Measurements from ENCODE around the gene VPS25.

VPS25 gene

DNA sequence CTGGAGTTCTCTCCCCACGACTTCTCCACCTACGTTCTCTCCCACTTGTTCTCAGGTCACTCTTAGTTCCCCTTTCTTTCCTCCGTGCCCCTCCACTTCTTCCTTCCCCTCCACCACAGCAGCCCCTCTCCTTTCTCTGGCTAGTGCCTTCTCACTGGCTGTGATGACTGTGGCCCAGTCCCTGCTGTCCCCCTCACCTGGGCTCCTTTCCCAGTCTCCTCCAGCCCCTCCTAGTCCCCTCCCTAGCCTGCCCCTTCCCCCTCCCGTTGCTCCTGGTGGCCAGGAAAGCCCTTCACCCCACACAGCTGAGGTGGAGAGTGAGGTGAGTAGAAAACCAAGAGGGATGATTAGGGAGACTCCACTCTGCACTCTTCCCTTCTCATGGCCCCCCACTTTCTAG, 21.8 kb downstream of the VPS25 start:
- DNase-seq (ENCODE audit: low read depth in 1 of 2, low spot score in 1 of 2), result no peak

DNA sequence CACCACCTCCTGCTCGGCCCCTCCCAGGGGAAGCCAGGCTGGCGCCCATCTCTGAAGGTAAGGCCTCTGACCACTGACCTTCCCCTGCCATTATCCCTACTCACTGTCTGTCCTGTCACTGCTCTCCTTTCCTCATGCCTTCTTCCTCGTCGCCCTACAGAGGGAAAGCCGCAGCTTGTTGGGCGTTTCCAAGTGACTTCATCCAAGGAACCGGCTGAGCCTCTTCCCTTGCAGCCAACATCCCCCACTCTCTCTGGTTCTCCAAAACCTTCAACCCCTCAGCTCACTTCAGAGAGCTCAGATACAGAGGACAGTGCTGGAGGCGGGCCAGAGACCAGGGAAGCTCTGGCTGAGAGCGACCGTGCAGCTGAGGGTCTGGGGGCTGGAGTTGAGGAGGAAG, 22.2 kb downstream of the VPS25 start:
- no peak for DNase-seq (ENCODE audit: low read depth in 1 of 2, low spot score in 1 of 2)

DNA sequence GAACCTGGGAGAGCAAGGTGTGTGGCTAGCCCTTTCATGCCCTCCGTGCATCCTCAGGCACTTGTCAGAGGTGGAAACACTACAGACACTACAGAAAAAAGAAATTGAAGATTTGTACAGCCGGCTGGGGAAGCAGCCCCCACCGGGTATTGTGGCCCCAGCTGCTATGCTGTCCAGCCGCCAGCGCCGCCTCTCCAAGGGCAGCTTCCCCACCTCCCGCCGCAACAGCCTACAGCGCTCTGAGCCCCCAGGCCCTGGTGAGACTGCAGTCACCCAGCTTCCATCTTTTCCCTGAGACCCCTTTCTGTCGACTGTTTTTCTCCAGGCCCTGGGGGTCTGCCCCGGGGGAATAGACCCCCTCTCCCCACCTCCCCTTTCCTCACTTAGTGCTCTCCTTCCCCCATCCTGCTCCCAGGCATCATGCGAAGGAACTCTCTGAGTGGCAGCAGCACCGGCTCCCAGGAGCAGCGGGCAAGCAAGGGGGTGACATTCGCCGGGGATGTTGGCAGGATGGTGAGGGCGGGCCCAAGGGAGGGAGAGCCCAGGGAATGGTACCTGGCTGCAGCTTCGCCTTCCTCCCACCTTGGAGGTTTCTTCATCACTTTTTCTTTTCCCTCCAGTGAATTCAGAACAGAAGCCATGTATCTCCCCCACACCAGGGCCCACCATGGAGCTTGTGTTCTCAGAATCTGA, 23.0 kb downstream of the VPS25 start:
- no peak for DNase-seq (ENCODE audit: low read depth in 1 of 2, low spot score in 1 of 2)

DNA sequence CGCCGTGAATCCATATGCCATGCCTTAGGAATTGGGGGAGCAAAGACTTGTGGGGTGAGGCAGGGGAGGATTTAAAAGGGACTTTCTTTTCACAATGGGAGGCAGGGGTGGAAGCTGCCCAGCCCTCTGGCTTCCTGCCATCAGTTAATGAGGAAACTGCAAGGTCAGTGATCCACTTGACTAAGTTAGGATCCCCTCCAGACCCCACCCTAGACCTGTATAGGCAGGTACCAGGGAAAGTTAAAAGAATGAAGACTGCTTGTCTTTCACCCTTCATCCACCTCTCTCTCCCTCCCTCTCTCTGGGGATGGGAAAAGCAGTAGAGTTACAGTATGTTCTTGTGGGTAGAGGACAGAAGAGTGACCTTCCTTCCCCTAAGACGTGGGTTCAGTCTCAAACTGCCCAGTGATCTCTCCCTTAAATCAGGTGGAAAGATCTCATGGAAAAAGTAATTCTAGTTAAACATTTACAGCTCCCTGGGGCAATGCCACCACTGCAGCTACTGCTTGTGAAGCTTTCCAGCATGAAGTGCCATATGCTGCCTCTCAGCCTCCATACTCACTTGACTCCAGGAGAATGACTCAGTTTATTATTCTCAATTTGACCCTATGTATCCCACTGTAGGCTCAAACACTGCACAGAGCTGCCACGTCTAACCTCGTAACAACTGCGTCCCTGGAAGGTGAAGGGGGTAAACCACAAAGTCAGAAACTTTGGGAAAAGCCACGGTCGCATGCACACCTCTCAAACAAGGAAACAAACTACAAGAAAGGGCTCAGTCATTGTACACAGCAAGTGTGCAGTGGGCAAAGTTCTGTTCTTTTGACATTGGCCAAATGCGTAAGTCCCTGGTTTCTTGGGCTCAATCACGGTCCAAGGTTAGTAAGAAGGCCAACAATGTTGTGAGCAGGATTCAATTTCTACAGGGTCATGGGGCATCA, 24.1 kb downstream of the VPS25 start:
- DNase-seq (ENCODE audit: low read depth in 1 of 2, low spot score in 1 of 2), result no peak

DNA sequence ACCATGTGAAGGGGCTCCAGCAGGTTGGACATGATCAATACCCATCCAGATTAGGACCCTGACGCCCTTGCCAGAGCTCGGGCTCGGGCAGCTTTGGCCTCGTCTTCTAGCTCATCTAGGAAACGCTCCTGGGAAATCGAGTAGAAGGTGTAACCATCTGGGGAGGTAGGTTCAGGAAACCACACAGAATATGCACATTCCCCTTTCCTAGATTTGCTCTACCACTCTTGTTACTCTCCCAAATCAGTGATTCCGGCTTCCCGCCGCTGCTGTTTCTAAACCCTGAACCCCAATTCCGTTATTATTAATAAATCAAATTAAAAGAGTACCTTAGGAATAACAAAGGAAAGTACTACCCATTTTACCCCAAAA, 24.7 kb downstream of the VPS25 start:
- no peak for DNase-seq (ENCODE audit: low read depth in 1 of 2, low spot score in 1 of 2)

DNA sequence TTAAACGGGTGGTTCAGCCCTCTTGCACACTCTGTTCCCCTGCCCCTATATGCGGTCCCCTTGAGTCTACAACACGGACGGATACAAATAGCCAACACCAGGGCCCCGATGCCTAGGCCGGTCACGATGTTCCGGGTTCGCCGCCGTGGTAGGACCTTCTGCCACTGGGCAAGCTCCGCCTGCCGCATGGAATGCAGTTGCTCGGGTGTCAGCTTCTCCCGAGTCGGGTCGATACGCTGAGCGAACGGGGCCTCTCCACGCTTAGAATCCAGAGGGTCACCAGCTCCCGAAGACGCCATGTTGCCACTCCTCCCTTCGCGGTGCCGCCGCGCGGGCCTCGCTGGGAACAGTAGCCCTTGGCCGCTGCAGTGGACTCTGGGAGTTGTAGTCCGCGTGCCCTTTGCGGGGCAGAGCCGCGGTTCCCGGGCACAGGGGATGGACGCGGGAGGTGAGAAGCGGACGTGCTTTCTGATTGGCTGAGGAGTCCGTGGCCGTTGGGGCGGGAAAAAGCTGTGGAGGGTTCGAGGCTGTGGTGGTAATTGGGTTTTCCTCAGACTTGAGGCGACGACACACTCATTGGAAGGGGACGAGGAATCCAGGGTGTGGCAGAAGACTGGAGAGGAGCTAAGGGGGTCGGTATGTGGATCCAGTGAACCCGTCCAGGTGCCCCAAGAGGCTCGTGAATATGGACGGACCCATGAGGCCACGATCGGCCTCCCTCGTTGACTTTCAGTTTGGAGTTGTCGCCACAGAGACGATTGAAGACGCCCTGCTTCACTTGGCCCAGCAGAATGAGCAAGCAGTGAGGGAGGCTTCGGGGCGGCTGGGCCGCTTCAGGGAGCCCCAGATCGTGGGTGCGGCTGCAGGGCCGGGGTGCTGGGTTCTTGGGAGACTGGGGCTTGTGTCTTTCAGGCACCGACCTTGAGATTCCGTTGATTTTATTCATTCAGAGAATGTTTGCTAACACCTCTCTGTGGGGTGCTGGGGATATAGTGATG, 25.4 kb downstream of the VPS25 start, which contains the start of the genes CNTD1 and COA3:
TSS of gene CNTD1 (plus strand) at position 479 of the 998 bp plus-strand sequence. CDS start at position 686, 207 bp downstream.
TSS of gene COA3 (minus strand) at position 322 of the 998 bp plus-strand sequence. CDS start at position 299, 23 bp downstream.
- peak; percentile 45 to 54 for DNase-seq (ENCODE audit: low read depth in 1 of 2, low spot score in 1 of 2)

DNA sequence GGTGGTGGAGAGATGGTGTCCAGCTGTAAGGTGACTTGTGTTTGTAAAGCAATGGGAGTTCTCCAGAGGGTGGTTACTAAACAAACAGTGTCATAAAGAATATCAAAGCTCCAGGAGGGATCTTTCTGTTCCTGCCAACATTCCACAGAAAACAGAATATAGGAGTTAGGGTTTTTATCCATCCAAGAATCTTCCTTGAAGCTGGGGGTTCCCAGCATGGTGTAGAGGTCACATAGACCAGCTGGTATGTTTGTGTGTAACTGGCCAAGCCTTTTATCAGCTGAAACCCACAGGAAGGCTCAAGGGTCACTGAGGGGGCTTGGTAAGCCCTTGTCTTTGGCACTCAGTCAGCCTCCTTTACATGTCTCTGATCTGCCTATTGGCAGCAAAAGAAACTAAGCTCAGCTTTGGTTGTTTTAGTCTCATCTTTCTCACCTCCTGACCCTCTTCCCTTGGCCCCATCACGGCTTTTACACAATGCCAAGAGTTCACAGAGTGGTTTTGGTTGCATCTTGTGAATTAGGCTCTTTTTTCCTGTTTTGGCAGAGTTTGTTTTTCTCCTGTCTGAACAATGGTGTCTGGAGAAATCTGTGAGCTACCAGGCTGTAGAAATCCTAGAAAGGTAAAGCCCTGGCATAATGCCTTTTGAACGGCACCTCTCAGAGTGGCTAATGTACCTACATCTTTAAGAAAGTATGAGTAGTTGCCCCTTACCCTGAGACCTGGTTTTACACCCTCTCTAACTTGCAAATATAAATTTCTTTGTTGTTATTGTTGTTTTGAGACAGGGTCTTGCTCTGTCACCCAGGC, 30.0 kb downstream of the VPS25 start:
- DNase-seq (ENCODE audit: low read depth in 1 of 2, low spot score in 1 of 2), result no peak

DNA sequence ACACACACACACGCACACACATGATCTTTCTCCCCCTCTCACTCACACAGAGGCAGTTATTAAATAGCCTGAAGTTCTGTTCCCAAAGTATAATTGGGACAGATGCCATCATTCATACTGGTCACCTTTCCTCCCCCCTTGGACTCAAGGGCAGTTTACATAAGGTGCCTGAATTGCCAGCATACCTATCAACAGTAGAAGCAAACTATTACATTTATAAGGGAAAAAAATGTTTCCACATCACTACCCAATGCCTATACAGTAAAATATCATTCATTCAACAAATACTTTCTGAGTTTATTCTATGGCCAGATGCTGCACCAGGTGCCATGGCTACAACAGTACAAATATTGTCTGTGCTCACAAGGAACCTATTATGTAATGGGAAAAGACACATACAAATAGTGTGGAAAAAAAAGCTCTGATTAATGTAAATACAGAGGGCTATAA, 31.7 kb downstream of the VPS25 start:
- no peak for DNase-seq (ENCODE audit: low read depth in 1 of 2, low spot score in 1 of 2)

DNA sequence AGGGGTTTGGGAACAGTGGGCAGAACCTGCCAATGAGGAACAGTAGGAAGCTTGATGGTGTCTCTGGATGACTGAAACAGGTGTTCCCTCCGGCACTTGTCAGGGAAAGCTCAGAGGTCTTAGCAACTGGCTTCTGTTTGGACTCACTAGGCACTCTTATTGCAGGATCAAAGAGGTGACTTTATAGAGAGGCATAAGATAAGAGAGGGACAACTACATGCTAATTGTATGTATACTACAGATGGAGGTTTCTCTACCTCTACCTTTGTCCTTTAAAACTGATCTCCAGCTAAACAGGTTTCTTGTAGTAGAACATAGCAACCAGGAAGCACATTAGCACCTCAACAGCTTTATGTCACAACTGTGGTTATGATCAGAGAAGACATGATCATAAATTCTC, 33.0 kb downstream of the VPS25 start:
- no peak for DNase-seq (ENCODE audit: low read depth in 1 of 2, low spot score in 1 of 2)

DNA sequence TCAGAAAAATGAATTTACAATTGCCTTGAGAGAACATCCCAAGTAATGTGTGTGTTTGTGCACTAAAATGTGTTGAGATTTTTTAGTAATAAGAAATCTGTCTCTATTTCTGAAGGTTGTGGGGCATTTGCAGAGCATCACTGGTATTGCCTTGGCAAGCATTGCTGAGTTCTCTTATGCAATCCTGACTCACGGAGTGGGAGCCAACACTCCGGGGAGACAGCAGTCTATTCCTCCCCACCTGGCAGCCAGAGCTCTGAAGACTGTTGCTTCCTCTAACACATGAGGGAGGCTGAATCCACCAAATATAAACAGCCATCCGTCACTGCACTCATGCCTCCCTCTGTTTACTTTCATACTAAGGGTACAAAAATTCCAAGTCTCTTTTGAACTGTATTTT, 36.0 kb downstream of the VPS25 start:
- DNase-seq (ENCODE audit: low read depth in 1 of 2, low spot score in 1 of 2), result no peak

DNA sequence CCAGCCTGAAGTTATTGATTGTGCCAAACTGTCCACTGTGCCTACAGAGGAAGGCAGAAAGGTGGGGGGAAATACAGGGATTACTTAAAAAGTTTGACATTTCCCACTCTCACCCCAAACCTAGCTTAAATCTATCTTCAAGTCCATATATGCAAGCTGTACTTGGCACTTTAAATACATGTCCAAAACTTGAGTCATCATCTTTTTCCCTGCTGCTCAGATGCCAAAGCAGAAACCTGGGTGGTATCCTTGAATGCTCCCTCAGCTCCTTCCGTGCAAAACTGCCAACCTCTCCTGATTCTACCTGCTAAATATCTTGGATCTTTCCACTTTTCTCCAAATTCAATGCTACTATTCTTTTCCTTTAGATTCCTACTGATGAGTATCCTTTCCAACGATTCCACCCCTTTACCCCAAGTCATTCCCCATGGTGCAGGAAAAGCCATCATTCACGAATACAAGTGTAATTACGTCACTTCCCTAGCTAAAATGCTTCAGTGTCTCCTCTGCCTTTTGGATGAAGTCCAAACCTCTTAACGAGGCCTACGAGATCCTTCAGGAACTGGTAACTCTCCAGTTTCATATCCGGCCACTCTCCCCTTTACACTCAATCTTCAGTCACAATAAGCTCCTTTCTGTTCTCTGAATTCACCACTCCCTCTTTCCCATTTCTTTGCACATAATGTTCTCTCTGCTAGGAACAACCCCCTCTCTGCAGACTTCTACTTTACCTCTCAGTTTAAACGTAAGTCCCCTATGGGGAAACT, 41.6 kb downstream of the VPS25 start:
- DNase-seq (ENCODE audit: low read depth in 1 of 2, low spot score in 1 of 2), result no peak

DNA sequence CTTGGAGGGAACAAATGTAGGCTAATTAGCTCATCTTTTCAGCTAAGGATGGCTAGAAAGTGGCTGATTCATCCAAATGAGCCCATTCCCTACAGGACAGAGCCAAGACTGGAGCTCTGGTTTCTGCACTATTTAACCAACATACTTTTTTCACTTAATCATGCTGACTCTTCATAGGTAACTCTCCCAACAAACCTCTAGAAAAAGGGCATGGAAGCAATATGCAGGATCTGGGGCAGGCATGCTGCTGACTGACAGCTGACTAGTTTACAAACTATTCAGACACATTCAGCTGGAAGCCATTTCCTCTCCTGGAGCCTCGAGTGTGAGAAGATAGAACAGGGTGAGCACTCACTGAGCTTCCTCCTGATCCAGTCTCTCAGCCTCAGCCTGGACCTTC, 44.6 kb downstream of the VPS25 start:
- no peak for DNase-seq (ENCODE audit: low read depth in 1 of 2, low spot score in 1 of 2)

DNA sequence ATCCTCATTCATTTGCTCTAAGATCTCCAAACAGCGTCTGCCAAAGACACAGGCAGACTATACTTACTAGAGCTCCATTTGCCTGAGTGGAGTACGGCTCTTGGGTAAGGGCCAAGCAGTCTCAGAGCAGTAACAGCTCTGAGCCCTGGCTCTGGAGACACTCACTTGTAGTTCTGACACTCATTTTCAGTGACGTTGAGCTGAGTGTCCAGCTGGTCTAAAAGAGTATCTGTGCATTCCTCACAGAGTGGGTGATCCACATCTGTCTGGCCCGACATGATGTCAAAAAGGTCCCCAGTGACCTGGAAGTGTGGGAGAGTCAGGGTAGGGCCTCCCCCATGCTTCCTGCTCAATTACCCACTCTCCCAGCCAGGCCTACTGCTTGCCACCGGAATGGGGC, 45.1 kb downstream of the VPS25 start:
- no peak for DNase-seq (ENCODE audit: low read depth in 1 of 2, low spot score in 1 of 2)

DNA sequence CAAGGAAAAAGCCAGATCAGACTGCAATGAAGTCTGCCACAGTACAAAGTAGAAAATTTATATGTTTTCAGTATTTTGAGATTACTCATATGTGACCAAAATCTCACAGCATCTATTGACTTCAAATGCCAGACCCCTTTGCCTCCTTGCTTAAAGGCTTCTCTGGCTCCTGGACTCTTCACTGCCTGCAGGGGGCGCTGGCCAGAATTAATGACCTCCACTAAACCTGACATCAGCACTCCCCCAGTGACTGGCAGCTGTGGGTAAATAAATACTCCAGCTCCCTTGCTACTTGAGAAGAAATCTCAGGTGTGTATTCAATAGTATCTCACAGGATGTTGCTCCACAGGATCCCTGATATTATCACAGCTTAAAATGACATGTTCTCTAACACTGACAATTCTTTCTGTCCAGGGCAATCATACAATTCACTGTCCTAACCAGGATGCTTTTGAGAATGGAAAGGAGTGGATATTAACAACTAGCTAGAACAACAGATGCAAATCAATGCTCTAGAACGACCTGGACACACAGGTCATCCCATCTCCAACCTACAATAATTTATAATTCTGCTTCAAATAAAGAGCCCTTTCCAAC, 46.8 kb downstream of the VPS25 start:
- peak; percentile 22 to 42 for DNase-seq (ENCODE audit: low read depth in 1 of 2, low spot score in 1 of 2)

DNA sequence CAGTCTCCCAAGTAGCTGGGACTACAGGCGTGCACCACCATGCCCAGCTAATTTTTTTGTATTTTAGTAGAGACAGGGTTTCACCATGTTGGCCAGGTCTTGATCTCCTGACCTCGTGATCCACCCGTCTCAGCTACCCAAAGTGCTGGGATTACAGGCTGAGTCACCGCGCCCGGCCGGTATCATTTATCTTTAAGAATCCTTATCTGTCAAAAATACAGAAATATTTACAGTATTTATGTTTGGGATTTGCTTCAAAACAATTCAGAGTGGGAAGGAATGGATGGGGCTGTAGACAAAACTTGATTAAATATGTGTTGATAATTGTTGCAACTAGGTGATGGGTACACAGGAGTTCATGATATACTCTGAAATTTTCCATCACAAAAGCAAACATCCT, 47.9 kb downstream of the VPS25 start:
- no peak for DNase-seq (ENCODE audit: low read depth in 1 of 2, low spot score in 1 of 2)

DNA sequence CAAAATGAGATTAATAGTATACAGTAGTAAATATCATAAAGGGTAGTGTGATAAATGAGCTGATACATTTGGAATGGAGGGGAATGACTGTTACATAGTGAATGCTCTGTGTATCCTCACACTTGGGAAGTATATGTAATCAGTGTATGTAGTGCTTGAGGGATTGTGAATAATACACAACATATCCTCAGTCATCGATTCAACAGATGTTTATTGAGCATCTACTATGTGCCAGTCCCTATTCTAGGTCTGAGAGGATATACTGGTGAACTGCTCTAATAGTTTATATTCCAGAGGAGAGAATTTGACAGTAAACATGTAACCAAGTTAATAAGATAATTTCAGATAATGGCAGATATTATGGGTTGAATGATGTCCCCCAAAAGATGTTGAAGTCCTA, 54.2 kb downstream of the VPS25 start:
- no peak for DNase-seq (ENCODE audit: low read depth in 1 of 2, low spot score in 1 of 2)
